GM21825 (cell line): ENCODE data around the gene MRPS26.
"Not testable (repeated sequence)": the region's sequence is repeated elsewhere in the genome, so short reads cannot be mapped to it uniquely, and the experiment has no call there.

Experiments used
- ATAC-seq: cut with Tn5 transposase; IDR thresholded peaks from one replicate; pipeline ENCODE4 v1.9.1; 2021; ENCODE audit warnings: mild to moderate bottlenecking, moderate library complexity; ENCODE audit not compliant: unreplicated experiment

MRPS26 gene

GRCh38 chr20:3045816-3046676 is at the start of gene MRPS26:
TSS of gene MRPS26 (plus strand) at chr20:3046052. CDS start at chr20:3046069, 17 bp downstream.
- peak; percentile 88 for ATAC-seq

DNA sequence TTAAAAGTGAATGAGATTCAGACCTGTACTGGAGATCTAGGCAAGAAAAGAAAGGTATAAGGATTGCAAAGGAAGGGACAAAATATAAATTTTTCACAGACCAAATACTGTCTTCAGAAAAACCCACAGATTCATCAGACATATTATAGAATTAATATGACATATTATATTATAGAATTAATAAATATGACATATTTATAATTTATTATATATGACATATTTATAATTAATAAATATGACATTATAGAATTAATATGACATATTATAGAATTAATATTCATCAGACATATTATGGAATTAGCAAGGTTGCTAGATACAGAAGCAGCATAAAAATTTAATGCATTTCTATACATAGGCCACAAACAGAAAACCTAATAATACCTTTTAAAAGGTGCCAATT is 47.1 kb upstream of the MRPS26 start:
- ATAC-seq = no peak

- ATAC-seq = no peak
Measured at GRCh38 chr20:3000852-3001523, 44.9 kb upstream of the MRPS26 start.

- no peak for ATAC-seq
Measured at GRCh38 chr20:3003416-3003815, 42.4 kb upstream of the MRPS26 start.

GRCh38 chr20:3010985-3011723 is 34.7 kb upstream of the MRPS26 start:
- ATAC-seq = no peak

GRCh38 chr20:3011752-3012151 is 34.1 kb upstream of the MRPS26 start:
- no peak for ATAC-seq

- no peak for ATAC-seq
Measured at GRCh38 chr20:3013771-3014170, 32.1 kb upstream of the MRPS26 start.

DNA sequence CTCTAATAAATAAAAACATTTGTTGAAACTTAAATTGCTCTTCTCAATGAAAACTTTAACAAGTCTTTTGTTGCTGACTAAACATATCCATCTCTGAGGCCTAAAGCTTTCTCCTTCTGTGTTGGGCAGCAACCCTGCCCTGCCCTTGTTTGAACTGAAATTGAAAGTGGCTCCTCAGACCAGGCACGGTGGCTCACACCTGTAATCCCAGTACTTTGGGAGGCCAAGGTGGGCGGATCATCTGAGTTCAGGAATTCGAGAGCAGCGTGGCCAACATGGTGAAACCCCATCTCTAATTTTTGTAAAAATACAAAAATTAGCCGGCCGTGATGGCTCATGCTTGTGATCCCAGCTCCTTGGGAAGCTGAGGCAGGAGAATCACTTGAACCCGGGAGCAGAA is 31.7 kb upstream of the MRPS26 start:
- ATAC-seq = no peak

DNA sequence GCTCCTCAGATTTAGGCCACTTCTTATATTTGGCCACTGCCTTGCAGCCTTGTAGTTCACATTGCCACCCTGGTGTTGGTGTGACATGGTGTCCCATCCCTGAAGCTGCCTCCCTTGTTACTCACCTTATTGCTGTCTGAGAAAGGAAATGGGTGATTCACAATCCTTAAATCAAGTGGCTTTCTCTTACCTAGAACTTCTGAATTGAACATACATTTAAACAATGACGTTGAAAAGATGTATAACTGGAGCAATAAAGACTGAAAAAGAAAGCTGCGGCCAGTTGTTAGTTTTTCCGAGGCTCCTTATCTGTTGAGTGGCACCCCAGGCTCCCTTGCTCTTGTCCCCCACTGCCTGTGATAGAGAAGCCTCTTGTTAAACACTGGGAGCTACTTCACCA is 31.2 kb upstream of the MRPS26 start:
- ATAC-seq = no peak

GRCh38 chr20:3015302-3015701 is 30.6 kb upstream of the MRPS26 start:
- not testable (repeated sequence) for ATAC-seq

DNA sequence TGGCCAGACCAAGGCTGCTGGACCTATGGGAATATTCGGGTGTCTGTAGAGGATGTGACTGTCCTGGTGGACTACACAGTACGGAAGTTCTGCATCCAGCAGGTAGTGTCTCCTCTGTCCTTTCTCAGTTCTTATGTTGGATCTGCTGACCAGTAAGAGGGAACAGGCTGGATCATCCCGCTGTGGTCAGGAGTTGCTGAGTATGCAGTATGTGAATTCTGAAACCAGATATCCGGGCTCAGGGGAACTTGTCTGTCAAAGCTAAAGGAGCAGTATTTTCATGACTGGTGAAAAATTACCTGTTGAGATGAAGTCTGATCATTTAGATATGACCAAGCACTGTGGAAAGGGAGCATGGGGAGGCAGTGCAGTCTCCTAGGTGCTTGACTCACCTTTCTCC is 24.5 kb upstream of the MRPS26 start:
- no peak for ATAC-seq

GRCh38 chr20:3021777-3022176 is 24.1 kb upstream of the MRPS26 start:
- ATAC-seq = no peak

DNA sequence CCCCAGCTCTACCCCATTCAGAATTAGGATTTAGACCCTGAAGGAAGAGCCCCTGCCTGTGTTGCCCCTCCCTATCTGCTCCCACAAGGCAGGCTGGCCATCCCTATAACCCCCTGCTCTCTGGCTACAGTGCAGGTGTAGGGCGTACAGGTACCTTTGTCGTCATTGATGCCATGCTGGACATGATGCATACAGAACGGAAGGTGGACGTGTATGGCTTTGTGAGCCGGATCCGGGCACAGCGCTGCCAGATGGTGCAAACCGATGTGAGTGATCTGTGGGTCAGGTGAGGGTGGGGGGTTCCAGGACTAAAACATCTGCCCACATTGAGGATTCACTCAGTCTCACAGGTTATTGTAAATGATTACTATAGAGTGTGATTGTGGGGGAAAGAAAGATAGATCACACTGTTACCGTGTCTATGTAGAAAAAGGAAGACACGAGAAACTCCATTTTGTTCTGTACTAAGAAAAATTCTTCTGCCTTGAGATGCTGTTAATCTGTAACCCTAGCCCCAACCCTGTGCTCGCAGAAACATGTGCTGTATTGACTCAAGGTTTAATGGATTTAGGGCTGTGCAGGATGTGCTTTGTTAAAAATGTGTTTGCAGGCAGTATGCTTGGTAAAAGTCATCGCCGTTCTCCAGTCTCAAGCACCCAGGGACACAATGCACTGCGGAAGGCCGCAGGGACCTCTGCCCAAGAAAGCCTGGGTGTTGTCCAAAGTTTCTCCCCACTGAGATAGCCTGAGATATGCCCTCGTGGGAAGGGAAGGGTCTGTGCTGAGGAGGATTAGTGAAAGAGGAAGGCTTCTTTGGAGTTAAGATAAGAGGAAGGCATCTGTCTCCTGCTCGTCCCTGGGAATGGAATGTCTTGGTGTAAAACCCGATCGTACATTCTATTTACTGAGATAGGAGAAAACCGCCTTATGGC is 23.0 kb upstream of the MRPS26 start:
- ATAC-seq = not testable (repeated sequence)

DNA sequence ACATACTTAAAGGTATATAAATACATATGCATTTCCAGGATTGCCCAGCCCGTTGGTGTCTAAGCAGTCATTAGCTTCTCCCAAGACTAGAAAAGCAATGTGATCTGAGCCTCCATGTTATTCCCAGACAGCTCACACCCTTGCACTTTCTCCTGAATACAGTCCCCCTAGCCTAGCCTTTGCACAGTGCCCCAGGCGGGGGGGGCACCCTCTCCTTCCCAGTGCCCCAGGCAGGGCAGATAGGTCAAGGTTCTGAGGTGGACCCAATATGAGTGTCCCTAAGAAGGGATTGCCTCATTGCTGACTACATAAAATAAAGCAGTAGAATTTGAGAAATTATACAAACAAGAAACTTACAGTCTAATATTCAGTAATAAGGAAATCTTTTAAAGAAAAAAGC is 17.9 kb upstream of the MRPS26 start:
- ATAC-seq = no peak

DNA sequence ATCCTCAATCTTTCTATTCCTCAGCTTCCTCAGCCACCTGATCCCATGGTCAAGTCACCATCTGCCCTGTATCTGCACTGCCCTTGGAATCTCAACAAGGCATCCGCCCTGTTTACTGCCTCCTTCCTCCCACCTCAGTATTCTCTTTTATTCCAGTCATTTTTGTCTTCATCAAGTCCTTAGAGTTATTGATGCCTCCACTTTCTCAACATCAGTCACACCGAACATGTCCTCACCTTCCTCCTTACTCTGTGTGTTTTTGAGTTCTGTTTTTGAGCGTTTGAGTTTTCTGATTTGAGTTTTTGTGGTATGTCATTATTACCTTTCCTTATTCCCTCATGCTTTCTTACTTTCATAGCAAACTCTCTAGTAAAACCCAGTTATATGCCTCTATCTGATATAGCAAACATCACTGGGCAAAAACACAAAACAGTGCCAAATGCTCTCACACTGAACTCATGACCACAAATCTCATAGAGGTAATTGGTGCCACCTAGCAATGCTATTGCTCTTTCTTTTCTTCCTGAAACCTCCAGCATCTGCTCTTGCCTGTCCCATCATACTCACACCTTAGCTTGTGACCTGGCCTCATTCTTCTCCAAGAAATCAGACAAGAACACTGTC is 14.2 kb upstream of the MRPS26 start:
- no peak for ATAC-seq

GRCh38 chr20:3032624-3033023 is 13.2 kb upstream of the MRPS26 start:
- ATAC-seq = no peak

GRCh38 chr20:3037654-3038053 is 8.2 kb upstream of the MRPS26 start:
- no peak for ATAC-seq

- no peak for ATAC-seq
Measured at GRCh38 chr20:3038454-3038853, 7.4 kb upstream of the MRPS26 start.

DNA sequence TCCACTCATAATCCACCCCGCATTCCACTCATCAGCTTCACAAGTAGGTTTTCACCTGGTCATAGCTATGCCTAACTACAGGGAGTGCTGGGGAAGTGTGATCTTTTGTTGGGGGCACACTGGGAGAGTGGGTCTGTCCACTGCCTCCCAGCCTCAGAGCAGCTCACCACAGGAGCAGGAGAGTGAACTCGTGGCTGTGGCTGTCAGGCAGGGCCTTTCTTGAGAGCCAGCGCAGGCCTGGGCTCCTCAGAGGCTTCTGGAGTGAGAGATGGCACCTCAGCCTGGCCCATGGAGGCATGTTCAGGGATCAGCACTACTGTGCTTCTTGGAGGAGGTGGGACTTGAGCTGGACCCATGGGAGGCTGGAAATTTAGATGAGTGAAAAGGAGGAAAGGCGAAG is 6.4 kb upstream of the MRPS26 start:
- no peak for ATAC-seq

DNA sequence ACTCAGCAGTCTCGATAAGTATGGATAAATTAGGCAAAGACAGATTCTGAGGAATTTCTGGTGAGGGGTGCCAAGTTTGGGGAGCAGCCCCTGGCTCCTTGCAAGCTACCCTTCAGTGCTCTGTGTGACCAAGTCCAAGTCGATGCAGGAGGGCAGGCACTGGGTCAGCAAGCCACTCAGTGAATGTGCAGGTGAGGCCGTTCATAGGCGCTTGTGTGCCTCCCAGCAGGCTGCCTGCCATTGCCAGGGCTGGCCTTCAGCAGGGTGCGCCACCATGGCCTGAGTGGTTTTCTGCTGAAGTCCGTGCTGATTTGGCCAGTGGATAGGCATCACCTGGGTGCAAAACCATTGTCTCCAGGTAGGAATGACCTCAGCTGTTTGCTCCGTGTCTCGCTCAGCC is 5.8 kb upstream of the MRPS26 start:
- ATAC-seq = no peak
